Suppressor macrophage (primary cell): Measurements from ENCODE around the gene DDX54.
"Not testable (repeated sequence)": the region's sequence is repeated elsewhere in the genome, so short reads cannot be mapped to it uniquely, and the experiment has no call there.

Source experiments
- DNase-seq, 4 experiments: peaks; one replicate each; pipeline ENCODE4 v3.0.0-alpha.2; 2020 to 2022

The DDX54 gene

DNA sequence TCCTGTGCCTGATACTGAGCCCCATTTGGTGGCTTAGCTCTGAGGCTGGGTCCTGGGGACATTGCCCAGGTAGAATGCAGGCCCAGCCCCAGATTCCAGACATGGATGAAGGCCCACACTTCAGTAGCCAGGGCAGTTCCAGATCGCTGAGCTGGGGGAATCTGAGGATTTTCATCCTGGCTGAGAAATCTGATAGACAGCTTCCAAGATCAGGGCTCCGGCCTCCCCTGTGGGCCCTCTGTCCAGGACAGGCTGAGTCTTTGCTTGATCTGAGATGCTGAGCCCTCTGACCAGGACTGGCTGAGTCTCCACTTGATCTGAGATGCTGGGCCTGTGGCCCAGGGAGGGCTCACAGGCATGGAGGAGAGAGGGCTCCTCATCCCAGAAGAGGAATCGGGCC lies 46.5 kb downstream of the DDX54 start:
- no peak for DNase-seq

GRCh38 chr12:113137861-113138783 lies 47.2 kb downstream of the DDX54 start:
- DNase-seq = no peak

DNA sequence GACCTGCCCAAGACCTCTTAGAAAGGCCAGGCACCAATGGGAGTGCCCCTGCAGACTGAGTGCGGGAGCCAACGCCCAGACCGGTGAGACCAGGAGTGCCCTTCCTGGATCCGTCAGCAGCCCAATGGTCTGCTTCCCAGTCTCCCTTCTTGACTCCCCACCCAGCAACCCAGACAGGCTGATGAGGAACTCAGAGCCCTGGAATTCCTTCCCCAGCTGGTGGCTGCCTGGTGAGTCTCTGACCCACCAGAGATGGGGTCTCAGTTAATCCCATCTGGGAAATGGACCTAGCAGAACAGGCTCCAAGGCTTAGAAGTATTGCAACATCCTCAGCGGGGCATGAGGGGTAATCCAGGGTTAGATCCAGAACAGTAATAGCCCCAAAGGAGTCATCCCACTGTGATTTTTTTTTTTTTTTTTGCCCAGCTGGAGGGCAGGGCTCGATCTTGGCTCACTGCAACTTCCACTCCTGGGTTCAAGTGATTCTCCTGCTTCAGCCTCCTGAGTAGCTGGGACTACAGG lies 48.2 kb downstream of the DDX54 start:
- peak in 2 of 4 experiments; percentile 18 to 20 for DNase-seq

DNA sequence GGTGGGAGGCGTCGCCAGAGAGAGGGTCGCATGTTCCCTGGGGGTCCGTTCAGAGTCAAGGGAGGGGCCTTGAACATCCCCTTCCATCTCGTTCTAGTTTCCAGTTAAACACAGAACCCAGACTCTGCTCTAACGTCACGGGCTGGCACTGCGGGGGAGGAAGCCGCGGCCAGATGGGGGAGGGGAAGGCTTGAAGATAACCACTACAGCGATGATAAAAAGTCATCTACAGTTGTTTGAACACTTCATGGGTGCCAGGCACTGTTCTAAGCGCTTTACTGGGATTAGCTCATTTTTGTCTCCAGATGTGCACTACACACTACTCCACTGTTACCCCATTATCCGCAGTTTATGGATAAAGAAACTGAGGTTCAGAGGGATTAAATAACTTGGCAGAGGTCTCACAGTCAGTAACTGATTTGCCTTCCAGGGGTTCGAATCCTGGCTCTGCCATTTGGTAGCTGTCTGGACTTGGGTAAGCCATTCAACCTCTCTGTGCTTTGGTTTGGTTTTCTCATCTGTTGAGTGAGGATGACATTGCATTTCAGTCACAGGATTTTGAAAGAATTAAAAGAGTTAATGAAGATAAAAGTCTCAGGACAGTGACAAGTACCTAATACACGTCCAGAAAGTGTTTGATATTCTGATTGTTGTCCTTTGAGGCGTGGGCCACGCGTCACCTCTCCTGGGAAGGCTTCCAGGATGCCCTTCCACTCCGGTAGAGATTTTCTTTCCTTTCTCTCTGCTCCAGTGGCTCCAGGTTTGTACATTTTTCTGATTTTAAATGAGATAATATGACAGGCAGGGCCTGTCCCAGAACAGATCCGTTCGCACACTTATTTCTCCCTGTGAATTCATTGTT lies 48.9 kb downstream of the DDX54 start:
- peak; percentile 79 to 88 (median 84) for DNase-seq

GRCh38 chr12:113135178-113136127 lies 49.8 kb downstream of the DDX54 start, which contains the start of gene RASAL1:
Gene RASAL1, minus strand, starts transcription at chr12:113135761. Its CDS starts 299 bp downstream, at chr12:113135462.
- peak; percentile 55 to 87 (median 66) for DNase-seq

GRCh38 chr12:113134521-113134951 lies 50.7 kb downstream of the DDX54 start:
- no peak for DNase-seq

DNA sequence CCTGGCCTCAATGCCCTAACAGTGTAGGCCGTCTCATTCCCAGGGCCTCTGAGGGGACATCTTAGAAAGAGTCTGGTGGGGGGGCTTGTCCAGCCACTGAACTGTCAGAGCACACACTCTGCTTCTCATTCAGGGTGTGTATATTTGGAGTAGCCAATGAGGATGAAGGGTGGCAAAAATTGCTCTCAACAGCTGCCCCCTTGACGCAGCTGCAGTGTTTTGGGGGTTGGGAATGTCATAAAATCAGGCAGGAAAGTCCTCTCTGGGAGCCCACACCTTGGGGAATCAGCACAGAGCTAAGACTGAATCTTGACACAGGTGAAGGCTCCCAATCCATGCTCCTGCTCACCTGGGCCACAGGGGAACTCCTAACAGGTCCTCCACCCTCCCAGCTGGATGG lies 51.2 kb downstream of the DDX54 start:
- DNase-seq = no peak

GRCh38 chr12:113133666-113134065 lies 51.6 kb downstream of the DDX54 start:
- DNase-seq = no peak

DNA sequence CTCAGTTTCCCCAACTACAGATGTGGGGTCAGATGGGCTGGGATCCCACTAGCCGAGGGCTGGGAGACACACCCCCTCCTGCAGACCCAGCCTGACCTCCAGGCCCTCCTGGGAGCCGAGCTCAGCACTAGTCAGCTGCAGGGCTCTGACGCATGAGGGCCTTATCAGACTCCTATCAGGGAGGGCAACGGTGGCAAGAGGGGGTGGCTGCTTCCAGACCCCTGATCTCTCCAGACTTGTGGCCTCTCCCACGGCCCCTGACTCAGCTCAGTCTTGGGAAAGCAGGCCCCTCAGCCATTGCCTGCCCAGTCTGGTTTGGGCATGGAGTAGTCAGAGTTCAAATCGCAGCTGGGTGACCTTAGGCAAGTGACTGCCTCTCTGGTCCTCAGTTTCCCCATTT lies 52.2 kb downstream of the DDX54 start:
- DNase-seq = no peak

DNA sequence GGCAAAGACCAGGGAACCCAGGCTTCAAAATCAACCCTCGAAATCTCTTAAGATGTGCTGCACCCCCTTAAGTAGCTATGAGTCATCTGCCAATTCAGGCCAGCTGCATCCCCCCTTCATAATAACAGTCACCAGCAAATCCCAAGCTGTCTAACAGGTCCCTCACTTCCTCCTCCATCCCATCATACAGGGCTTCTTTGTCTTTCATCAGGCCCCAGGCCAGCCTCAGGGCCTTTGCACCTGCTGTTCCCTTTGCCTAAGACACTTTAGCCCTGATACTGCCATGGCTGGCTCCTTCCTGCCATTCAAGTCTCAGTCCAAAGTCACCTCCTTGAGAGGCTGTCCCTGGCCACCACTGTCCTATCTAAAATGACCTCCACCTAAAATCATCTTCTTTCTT lies 53.7 kb downstream of the DDX54 start:
- no peak for DNase-seq

DNA sequence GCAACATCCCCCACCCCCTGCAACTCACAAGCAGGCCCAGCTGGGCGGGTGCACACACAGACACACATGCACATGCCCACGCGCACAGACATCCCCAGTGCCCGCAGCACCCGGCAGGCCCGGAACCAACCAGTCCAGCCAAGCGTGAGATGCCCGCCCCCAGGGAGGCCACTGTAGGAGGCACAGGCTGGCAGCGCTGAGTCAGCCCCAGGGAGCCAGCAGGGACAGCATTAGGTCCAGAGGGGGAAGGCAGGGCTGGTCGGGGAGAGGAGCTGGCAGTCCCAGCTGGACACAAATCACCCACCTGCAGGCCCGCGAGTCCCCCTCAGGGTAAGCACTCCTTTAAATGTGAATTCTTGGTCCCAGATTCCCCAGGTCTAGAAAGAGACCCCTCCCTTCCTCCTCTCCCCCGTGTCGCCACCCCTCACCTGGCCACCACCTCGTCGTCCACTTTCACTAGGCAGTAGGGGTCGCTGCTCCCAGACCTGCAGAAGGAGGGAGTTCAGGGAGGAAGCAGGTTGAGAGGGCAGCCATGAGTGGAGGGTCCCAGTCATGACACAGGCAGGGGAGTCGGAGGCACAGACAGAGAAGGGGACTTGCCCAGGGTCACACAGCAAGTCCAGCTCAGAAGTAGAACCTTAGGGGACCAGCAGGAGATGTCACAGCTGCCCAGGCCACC lies 54.7 kb downstream of the DDX54 start:
- DNase-seq = peak in 3 of 4 experiments; percentile 28 to 49 (median 32)

GRCh38 chr12:113129664-113130456 lies 55.4 kb downstream of the DDX54 start:
- no peak for DNase-seq

DNA sequence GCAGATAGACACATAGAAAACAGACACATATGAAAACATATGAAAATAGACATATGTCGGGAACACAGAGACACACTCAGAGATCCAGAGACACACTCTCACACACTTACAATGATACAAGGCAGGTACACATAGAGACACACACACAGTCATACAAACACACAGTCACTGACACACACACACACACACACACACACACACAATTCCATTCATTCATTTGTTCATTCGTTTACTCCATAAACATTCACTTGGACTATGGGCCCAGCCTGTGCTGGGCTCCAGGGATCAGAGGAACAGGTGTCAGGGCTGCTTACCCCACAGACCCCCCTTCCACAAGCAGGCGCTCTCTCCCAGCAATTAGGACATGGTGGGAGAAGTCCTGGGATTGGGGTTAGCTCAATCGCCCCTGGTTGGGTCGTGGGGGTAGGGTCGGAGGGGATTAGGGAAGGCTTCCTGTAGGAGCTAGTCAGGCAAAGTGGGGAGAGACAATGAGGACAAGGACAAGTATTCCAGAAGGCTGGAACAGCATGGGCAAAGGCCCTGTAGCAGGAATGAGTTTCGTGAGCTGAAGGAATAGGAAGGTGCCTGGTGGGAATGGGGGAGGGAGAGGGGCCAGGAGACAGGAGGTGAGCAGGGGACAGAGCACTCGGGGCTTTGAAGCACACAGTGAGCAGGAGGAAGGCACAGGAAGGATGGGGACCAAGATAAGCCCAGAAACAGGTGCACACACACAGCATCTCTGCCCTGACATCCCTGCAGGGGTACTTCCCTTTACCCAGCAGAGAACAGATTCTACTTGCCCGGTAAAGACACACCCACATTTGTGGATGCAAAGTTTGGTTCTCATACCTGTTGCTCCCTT lies 56.2 kb downstream of the DDX54 start:
- DNase-seq = no peak

DNA sequence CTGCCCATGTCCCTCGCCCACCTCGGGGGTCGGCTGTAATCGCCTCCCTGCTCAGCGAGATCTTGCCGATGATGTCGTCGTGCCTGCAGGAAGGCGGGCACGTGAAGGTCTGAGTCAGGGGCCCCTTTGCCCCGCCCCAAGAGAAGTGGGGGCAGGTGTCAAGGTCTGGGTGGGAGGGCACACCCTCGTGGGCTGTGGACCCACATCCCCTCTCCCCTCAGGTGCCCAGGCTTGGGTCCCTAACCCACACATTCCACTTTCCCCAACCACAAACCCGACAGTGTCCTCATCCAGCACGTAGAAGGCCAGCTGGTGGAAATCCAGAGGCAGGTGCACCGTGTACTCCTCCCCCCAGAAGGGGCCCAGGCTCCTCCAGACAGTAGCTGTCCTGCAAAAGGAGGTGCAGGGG lies 57.5 kb downstream of the DDX54 start:
- no peak for DNase-seq

DNA sequence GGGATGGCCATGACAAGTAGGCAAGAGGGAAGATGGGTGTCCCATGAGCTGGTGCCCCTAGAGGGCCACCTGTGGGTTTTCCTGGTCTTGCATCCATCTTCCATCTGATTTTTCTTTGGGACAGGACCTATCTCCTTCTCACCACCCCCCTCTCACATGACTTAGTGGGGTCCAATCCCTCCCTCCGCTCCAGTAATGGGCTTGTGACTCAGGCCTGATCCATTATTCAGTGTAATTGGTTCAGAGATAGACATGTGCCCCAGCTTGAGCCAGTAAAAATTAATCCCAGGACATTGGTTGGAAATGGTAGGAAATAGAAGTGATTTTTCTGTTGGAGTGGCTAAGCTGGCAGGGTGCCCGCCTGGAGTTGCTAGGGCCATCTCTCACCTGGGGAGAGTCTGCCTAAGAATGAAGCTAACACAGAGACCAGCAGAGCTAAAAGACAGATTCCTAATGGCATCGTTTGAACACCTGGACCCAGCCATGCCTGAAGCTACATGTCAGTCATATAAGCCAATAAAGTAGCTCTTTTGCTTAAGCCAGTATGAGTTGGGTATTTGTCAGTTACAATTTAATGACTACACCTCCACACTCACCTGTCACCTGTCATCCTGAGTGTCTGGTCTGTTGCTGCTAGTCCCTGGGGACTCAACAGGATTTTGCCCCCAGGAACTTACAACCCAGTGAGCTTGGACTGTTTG lies 64.5 kb downstream of the DDX54 start:
- DNase-seq = no peak

DNA sequence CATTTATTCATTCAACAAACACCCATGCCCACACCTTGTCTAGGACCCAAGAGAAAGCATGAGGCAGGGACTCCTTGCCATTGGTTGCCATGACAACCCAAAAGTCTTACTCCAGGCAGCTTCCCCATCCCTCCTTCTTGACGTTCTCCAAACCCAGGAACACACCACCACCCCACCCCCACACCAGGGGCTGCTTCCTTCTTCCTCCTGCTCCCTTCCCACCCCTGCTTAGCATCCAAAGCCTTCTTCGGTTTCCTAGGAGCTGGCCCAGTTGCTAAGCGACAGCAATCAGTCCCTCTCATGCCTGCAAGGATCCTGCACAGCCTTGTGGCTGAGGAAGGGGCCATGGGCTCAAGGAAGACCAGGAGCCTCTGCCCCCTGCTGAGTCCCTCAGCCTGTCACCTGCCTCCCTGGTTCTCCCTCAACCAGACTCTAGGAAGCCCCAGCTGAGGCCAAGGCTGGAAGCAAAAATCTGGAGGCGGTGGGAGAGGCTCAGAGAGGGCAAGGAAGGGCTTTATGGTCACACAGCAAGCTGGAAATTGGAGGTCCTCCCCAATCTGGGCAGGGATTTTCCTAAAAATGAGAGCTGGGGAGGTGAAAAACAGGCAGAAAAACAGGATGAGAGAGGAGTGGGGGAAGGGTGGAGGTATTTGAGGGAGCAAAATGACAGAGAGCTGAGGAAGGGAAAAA lies 65.2 kb downstream of the DDX54 start:
- DNase-seq = peak in 3 of 4 experiments; percentile 33 to 46 (median 40)

- no peak for DNase-seq
These were observed 67.1 kb downstream of the DDX54 start for GRCh38 chr12:113118142-113118541.

DNA sequence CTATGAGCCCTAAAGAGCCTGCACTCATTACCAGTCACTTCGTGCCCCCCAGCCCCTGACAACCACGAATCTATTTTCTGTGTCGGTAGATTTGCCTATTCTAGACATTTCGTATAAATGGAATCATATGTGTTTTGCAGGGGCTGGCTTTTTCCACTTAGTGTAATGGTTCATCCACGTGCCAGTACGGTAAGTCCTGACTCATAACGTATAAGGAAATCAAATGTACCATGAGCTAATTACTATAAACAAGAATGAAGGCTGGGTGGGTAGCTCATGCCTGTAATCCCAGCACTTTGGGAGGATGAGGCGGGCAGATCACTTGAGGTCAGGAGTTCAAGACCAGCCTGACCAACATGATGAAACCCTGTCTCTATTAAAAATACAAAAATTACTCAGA lies 67.6 kb downstream of the DDX54 start:
- not testable (repeated sequence) for DNase-seq
